GM10266 (cell line): ENCODE data around the gene PRR33.
"Not testable (repeated sequence)": the region's sequence is repeated elsewhere in the genome, so short reads cannot be mapped to it uniquely, and the experiment has no call there.

Experiments
- DNase-seq: peaks from one replicate; pipeline ENCODE4 v3.0.0; 2012; ENCODE audit errors: extremely low spot score
- CTCF ChIP-seq: IDR thresholded peaks from 2 replicates; pipeline ENCODE4 v1.5.1; 2012; ENCODE audit warnings: mild to moderate bottlenecking, low read depth; ENCODE audit not compliant: control insufficient read depth, insufficient read depth; ENCODE audit errors: missing control alignments

The PRR33 gene

GRCh38 chr11:1889941-1890855 is 1.5 kb downstream of the PRR33 start:
- no peak for TF ChIP-seq CTCF
- DNase-seq, result peak; percentile 42

- no peak for TF ChIP-seq CTCF
- no peak for DNase-seq
Observed at GRCh38 chr11:1889224-1889930, 2.3 kb downstream of the PRR33 start.

GRCh38 chr11:1888811-1889210 is 2.9 kb downstream of the PRR33 start:
- no peak for DNase-seq
- no peak for TF ChIP-seq CTCF

- no peak for TF ChIP-seq CTCF
- no peak for DNase-seq
Observed at GRCh38 chr11:1888347-1888753, 3.3 kb downstream of the PRR33 start.

- no peak for DNase-seq
- TF ChIP-seq CTCF, result no peak
Observed at GRCh38 chr11:1887451-1888346, 4.0 kb downstream of the PRR33 start.

GRCh38 chr11:1886551-1886950 is 5.1 kb downstream of the PRR33 start:
- not testable (repeated sequence) for DNase-seq

GRCh38 chr11:1884303-1884700 is 7.4 kb downstream of the PRR33 start:
- DNase-seq, result no peak
- TF ChIP-seq CTCF, result no peak
